ENCODE data around the gene ARHGAP6. TPM values are rescaled to one million over a fixed set of nuclear protein-coding genes. Genes with fewer than 3 reads are reported as not detected.

The ARHGAP6 gene
- total RNA-seq, 4 donors from 2014 or later, result 17.2 to 47.0 (median 21.6) TPM

DNA sequence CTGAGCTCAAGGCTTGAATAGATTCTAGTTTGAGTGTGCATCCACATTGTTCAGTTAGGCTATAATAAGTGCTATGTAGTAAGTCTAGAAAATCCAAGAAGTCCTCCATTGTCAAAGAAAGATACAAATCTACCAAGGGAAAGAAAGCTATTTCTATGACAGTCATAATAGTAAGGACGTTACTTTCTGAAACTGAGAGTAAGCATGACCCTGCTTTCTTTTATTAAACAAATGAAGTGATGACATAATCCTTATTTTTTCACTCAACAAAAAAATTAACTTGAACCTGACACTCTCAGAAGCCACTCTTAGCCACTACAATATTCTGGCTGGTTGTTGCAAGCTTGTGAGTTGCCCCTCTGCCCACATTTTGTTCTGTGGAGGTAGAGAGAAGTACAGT, 406.3 kb downstream of the ARHGAP6 start:
- no peaks in the 10 kb centered on the region for H3K4me1 ChIP-seq
- intact Hi-C loops (cut with DNase I; ENCODE audit: low total_unique reads), result no loop called here
- DNase-seq, result no peak
- no peaks in the 10 kb centered on the region for H3K36me3 ChIP-seq
- TF ChIP-seq POLR2A (IDR thresholded peaks at IDR 0.05), result no peak
- TF ChIP-seq, protein P1, sequence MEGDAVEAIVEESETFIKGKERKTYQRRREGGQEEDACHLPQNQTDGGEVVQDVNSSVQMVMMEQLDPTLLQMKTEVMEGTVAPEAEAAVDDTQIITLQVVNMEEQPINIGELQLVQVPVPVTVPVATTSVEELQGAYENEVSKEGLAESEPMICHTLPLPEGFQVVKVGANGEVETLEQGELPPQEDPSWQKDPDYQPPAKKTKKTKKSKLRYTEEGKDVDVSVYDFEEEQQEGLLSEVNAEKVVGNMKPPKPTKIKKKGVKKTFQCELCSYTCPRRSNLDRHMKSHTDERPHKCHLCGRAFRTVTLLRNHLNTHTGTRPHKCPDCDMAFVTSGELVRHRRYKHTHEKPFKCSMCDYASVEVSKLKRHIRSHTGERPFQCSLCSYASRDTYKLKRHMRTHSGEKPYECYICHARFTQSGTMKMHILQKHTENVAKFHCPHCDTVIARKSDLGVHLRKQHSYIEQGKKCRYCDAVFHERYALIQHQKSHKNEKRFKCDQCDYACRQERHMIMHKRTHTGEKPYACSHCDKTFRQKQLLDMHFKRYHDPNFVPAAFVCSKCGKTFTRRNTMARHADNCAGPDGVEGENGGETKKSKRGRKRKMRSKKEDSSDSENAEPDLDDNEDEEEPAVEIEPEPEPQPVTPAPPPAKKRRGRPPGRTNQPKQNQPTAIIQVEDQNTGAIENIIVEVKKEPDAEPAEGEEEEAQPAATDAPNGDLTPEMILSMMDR (IDR thresholded peaks at IDR 0.05), result no peak
- no peak overlapping the region for H3K4me3 ChIP-seq
- H3K9me3 ChIP-seq, result no peaks in the 10 kb centered on the region
- no peaks in the 10 kb centered on the region for H3K27me3 ChIP-seq
- H3K27ac ChIP-seq, result no peak overlapping the region

DNA sequence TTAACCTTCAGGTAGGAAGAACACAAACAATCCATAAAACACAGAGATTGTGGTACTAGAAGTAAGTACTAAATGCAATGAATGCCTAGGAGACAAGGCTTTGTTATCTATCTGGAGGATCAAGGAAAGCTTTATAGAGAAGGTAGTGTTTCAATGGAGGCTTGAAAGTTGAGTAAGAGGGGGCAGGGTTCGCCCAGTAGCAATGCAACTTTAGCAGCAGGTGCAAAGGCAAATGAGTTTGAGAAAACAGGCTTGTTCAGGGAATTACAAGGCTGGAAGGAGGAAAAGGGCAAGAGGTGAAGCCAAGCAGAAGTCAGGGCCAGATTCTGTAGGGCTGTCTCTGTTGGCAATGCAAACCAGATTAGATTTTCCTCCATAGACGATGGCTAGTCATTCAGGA, 408.0 kb downstream of the ARHGAP6 start:
- no peaks in the 10 kb centered on the region for H3K9me3 ChIP-seq
- no peak overlapping the region for H3K27ac ChIP-seq
- TF ChIP-seq, protein P1 (IDR thresholded peaks at IDR 0.05), result no peak
- TF ChIP-seq POLR2A (IDR thresholded peaks at IDR 0.05), result no peak
- H3K4me3 ChIP-seq, result no peak overlapping the region
- no peaks in the 10 kb centered on the region for H3K36me3 ChIP-seq
- H3K4me1 ChIP-seq, result no peaks in the 10 kb centered on the region
- DNase-seq, result no peak
- no peaks in the 10 kb centered on the region for H3K27me3 ChIP-seq
- intact Hi-C loops (cut with DNase I; ENCODE audit: low total_unique reads), result no loop called here

DNA sequence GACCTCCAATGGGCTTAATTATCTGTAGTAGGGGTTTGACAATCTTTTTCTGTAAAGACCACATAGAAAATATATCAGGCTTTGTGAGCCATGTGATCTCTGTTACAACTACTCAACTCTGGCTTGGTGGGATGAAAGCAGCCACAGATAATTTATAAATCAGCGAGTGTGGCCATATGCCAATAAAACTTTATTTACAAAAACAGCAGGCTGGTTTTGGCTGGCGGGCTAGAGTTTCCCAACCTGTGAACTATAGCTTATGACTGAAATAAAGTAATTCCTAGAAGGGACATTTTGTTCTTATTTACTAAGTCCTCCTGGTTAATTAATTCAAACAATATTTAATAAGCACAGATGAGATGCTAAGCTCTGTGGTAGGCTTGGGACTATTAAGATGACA, 408.4 kb downstream of the ARHGAP6 start:
- no peak for TF ChIP-seq POLR2A (IDR thresholded peaks at IDR 0.05)
- TF ChIP-seq, protein P1 (IDR thresholded peaks at IDR 0.05), result no peak
- DNase-seq, result no peak
- Histone ChIP-seq H3K27ac (no peak overlapping the region), H3K4me1 (no peaks in the 10 kb centered on the region), H3K4me3 (no peak overlapping the region), H3K36me3 (no peaks in the 10 kb centered on the region), H3K9me3 (no peaks in the 10 kb centered on the region), H3K27me3 (no peaks in the 10 kb centered on the region)
- intact Hi-C loops (cut with DNase I; ENCODE audit: low total_unique reads), result no loop called here

DNA sequence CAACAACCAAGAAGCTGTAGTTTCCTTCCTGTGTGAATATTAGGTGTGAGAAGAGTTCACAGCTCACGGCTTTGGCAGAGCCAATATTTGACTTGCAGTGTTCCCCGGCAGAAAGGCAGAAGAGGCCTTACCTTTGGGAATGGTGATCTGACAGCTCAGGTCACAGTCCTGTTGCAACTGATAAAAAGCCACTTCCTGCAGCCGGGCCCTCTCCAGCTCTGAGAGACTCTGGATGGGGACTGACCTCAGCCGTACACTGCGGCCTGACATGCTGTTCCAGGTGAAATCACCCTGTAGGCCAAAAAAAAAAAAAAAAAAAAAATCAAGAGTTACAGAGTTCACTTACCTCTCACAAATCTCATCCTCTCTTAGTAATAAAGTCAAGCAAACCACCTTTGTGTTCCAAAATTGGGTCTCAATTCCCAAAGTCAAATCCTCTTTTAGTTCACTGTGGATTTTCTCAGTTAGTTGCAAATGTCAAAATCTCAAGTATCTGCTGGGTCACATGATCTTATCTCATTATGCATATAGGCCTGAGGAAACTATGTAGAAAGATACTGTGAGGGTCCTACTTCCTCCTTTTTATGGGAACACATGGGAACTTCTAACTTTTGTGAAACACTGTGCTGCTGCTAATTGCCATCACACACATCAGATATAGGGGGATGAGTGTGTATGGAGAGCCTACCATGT, 411.2 kb downstream of the ARHGAP6 start:
- Histone ChIP-seq H3K27ac (no peak overlapping the region), H3K4me1 (no peaks in the 10 kb centered on the region), H3K4me3 (no peak overlapping the region), H3K36me3 (no peaks in the 10 kb centered on the region), H3K9me3 (no peaks in the 10 kb centered on the region), H3K27me3 (no peaks in the 10 kb centered on the region)
- intact Hi-C loops (cut with DNase I; ENCODE audit: low total_unique reads), result no loop called here
- no peak for TF ChIP-seq POLR2A (IDR thresholded peaks at IDR 0.05)
- TF ChIP-seq, protein P1 (IDR thresholded peaks at IDR 0.05), result no peak
- no peak for DNase-seq

DNA sequence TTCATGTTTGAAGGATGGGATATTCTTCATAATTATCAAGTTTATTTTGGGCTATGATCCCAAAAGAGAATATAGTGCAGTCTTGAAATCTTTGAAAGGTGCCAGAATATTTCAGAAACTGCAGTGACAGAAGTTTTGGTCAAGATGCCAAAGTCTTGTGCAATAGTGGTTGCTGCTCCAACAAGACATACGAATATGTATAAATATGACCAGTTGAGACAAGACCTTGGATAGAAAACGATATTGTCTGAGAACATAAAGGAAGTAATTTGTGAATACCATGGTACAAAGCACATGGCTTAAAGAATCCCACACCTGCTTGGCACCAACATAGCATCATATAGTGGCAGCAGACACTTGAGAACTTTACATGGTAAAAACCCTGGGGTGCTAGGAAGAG, 421.1 kb downstream of the ARHGAP6 start:
- no peaks in the 10 kb centered on the region for H3K36me3 ChIP-seq
- H3K4me3 ChIP-seq, result no peak overlapping the region
- intact Hi-C loops (cut with DNase I; ENCODE audit: low total_unique reads), result no loop called here
- no peak for TF ChIP-seq POLR2A (IDR thresholded peaks at IDR 0.05)
- TF ChIP-seq, protein P1 (IDR thresholded peaks at IDR 0.05), result no peak
- no peaks in the 10 kb centered on the region for H3K27me3 ChIP-seq
- H3K9me3 ChIP-seq, result no peaks in the 10 kb centered on the region
- H3K4me1 ChIP-seq, result no peaks in the 10 kb centered on the region
- H3K27ac ChIP-seq, result no peak overlapping the region
- DNase-seq, result peak in 1 of 2 donors; percentile 37

Measured in uterus (tissue), 4 donors.